Muscle of arm (tissue), 12 donors: Measurements from ENCODE around the gene QPRT. TPM values are rescaled to one million over a fixed set of nuclear protein-coding genes. Genes with fewer than 3 reads are reported as not detected.
"Not testable (repeated sequence)": the region's sequence is repeated elsewhere in the genome, so short reads cannot be mapped to it uniquely, and the experiment has no call there.

Experiments
- DNase-seq: peaks from one replicate; pipeline ENCODE4 v3.0.0-alpha.2; 2013
- polyA plus RNA-seq, 12 donors: library from polyadenylated mRNA; unstranded; fragments of 120-200 nt; gene quantifications; one replicate each; pipeline ENCODE4 v1.2.1, GENCODE V29; 2013; ENCODE audit not compliant: insufficient read length in 12 of 12

QPRT gene
- polyA plus RNA-seq, 12 donors, result 42.0 to 115 (median 54.3) TPM; not detected in 1

DNA sequence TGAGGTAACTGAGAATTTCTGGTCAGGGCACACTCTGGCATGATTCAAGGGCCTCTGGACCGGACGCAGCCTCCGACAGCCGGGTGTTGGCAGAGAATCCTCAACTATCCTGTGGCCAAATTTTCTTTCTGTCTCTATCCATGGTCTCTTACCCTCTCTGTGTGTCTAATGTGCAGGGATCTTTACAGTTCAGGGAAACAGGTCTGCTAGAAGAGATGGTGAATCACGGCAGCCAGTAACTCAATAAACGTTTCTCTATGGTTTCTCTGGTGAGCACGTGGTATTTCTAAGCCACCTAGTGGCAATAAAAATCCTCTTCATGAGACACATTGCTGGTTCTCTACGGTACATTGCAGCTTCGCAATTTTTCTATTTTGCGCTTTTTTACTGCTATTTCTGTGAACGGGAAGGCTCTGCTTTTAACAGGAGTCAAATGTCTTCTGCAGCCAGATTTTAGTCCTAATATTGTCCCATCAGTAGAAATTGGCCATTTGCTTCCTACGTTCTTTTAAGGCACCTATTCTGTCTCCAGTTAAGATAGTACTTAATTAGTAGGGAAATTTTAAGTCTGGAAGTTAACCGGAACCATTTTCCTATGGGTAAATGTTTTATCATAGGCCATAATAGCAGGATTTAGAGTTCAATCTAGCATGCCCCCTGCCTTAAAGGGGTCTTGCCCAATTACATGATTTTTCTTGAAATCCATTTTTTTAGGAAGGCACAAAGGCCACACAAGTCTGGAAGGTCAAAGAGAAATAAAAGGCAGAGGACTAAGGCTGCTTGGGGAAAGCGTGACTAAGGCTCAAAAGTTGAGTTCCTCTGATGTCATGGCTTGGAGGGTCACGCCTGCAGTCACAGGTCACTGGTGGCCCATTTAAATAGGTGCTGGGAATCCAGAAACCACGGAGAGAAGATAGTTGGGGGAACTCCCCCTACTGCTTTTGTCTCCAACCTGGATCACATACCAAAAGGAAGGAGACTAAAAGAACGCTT, 31.5 kb downstream of the QPRT start:
- DNase-seq, result peak; percentile 58

DNA sequence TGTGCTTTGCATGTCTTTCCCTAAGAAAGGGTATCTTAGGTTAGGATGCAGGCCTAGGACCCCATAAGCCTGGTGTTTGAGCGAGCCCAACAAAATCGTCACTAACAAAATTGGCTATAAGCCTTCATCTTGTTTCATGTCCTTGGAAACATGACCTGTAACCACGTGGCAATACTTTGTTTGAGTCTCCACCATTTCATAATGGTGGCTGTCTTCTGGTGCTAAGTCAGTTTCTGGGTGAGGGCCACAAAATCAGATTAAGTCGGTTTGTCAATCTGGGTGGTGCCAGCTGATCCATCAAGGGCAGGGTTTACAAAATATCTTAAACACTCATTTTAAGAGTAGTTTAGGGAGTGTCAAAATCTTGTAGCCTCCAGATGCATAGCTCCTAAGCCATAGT, 33.8 kb downstream of the QPRT start:
- no peak for DNase-seq

DNA sequence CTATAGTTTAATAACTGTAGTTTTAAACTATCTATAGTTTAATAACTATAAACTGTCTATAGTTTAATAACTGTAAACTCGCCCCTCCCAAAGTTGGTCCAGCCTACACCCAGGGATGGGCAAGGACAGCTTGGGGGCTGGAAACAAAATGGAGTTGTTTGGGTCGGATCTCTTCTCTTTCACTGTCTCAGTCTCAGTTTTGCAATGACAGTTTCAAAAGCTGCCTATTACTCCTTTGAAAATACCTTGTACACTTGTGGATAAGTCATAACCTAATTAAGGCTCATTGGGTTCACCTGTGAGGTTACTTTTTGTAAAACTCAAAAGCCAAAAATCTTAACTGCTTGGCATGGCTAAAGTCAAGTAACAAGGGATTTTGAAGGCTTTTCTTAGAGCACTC, 35.4 kb downstream of the QPRT start:
- no peak for DNase-seq

DNA sequence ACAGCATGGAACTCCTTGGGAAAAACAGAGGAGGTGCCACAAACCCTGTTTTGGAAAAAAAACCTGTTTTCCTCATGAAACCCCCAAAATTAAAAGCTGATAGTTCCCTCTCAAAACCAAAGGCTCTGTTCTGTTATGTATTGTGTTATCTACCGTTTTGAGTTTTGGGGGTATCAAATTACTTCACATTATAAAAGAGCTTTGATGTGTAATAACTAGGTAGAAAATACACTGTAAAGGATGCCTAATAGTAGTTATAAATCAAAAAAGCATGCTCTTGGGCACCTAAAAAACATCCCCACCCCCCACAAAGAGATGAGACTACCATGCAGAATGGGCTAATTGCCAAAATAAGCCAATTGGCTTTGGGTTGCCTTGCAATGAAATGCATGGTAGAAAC, 36.0 kb downstream of the QPRT start:
- DNase-seq, result no peak

DNA sequence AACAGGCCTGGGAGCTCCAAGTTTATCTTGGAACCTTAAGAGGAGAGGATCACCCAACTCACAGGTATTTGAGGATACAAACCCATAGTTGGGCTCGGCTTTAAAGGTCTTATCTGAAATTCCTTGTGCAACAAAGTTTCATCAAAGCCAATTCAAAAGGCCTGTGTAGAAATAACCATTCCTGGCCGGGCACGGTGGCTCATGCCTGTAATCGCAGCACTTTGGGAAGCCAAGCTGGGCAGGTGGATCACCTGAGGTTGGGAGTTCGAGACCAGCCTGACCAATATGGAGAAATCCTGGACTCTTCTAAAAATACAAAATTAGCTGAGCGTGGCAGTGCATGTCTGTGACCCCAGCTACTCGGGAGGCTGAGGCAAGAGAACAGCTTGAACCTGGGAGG, 38.1 kb downstream of the QPRT start:
- no peak for DNase-seq

DNA sequence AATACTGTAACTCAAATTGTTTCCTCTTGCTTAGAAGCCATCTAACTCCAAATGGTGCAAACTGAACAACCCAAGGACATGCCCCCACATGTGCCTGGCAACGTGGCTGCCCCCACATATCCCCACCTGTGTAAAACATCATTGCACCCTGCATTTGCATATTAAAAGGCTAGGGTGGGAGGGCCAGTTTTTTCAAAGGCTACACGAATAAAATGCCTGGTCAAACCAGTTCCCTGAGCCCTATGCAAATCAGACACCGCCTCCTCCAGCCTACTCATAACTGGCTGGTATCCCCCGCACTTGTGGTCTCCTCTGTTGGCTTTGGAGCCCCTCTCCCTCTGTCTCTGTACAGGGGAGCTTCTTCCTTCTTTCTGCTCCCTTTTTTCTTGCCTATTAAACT, 40.1 kb downstream of the QPRT start:
- DNase-seq, result no peak

DNA sequence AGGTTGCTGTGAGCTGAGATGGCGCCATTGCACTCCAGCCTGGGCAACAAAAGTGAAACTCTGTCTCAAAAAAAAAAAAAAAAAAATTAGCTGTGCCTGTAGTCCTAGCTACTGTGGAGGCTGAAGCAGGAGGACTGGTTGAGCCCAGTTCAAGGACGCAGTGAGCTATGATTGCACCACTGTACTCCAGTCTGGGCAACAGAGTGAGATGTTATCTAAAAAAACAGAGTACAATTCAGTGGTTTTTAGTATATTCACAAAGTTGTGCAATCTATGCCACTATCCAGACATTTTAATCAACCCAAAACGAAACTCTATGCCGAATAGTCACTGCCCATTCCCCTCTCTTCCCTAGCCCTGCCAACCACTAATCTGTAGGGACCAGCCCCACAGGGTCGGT, 41.7 kb downstream of the QPRT start:
- DNase-seq, result no peak

DNA sequence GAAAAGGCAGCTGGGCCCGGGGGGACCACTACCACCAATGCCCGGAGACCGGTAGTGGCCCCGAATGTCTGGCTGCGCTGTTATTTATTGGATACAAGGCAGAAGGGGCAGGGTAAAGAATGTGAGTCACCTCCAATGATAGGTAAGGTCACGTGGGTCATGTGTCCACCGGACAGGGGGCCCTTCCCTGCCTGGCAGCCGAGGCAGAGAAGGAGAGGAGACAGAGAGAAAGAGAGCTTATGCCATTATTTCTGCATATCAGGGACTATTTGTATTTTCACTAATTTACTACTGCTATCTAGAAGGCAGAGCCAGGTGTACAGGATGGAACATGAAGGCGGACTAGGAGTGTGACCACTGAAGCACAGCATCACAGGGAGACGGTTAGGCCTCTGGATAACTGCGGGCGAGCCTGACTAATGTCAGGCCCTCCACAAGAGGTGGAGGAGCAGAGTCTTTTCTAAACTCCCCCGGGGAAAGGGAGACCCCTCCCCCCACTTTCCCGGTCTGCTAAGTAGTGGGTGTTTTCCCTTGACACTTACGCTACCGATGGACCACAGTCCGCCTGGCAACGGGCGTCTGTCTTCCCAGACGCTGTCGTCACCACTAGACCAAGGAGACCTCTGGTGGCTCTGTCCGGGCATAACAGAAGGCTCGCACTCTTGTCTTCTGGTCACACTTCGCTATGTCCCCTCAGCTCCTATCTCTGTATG, 42.3 kb downstream of the QPRT start:
- peak; percentile 63 for DNase-seq

DNA sequence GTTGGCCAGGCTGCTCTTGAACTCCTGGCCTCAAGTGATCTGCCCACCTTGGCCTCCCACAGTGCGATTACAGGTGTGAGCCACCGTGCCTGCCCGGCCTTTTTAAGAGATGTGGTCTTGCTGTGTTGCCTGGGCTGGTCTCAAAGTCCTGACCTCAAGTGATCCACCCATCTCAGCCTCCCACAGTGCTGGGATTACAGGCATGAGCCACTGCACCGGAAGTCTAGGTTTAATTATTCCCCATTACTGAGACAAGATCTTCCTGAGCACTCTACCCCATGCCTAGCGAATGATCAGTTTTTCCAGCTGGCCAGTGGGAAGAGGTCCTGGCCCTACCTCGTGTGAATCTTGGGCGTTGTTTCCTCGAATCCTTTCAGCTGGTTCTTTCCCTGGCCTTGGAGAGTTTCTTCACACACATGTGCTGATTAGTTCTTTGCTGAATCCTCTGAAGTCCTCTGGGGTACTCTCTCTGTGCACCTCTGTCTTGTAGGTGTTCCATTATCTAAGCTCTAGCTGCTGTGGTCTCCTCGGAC, 47.9 kb downstream of the QPRT start:
- no peak for DNase-seq

DNA sequence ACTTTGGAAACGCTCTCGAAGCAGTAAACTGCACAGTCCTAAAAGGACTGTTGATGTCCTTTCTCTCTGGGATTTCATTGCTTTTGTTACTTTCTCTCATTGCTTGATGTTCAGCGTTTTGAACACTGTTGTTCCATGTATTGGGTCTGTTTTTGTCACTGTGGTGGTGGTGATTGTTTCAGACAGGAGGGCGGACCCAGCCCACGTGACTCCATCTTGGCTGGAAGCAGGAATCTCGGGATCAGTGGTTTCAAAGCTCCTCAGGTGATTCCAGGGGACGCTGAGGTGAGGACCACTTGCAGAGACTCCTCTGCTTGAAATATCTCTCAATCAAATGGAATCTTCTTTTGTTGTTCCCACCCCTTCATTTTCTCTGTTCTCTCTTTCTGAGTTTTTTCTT, 48.5 kb downstream of the QPRT start:
- DNase-seq, result no peak

DNA sequence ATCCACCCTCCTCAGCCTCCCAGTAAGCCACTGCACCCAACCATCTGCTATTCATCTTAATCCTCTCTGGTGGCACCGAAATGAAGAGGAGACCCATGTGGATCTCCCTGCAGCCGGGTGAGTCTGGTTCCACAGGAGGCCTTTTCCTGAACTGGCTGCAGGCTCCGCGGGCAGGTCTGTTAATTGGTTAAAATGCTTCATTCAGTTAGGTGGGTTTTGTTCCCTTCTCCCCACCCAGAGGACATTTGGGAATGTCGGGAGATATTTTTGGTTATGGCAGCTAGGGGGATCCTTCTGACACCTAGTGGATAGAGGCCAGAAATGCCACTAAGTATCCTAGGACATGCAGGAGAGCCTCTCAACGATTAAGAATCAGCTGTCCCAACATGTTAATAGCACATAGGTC, 50.1 kb downstream of the QPRT start:
- no peak for DNase-seq

DNA sequence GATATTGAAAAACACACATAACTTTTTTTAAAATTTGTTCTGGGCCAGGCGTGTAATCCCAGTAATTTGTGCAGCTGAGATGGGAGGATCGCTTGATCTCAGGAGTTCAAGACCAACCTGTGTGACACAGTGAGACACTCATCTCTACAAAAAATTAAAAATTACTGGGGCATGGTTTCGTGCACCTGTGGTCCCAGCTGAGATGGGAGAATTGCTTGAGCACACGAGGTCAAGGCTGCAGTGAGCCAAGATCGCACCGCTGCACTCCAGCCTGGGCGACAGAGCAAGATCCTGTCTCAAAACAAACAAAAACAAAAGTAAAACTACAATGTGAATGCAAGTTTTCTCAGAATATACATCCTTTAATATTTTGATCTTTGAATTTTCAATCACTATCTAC, 51.7 kb downstream of the QPRT start:
- no peak for DNase-seq

DNA sequence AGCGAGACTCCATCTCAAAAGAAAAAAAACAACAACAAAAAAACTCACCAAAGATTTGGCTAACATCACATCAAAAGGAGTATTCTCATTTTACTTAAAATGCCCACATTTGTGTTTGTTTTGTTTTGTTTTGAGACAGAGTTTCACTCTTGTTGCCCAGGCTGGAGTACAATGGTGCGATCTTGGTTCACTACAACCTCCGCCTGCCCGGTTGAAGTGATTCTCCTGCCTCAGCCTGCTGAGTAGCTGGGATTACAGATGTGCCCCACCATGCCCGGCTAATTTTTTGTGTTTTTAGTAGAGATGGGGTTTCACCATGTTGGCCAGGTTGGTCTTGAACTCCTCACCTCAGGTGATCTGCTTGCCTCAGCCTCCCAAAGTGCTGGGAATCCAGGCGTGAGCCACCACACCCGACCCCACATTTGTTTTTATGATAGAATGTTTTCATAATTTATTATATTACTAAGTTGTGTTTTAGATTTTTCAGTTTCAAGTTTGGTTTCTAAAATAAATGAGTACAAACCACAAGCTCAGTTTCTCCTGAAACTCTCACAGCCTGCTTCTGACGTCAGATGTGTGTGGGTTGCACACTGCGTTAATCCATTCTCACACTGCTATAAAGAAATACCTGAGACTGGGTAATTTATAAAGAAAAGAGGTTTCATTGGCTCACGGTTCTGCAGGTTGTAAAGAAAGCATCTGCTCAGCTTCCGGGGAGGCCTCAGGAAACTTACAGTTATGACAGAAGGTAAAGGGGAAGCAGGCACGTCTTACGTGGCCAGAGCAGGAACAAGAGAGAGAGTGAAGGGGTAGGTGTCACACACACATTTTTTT, 53.0 kb downstream of the QPRT start:
- DNase-seq, result not testable (repeated sequence)

DNA sequence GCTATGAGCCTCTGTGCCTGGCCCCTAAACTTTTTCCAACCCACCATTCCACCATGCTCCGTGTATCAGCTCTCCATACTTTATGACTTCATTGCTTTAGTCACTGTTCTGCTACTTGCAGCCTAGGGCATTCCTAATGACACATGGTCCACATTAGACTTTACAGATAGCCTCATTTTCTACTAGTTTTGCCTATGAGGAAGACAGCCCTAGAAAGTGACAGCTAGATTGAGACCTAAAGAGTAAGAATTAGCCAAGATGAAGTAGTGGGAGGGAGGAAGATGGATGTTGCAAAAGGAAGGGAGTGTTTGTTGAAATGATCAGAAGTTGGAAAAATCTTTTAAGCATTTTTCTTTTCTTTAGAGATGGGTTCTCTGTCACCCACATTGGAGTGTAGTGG, 55.8 kb downstream of the QPRT start:
- no peak for DNase-seq

DNA sequence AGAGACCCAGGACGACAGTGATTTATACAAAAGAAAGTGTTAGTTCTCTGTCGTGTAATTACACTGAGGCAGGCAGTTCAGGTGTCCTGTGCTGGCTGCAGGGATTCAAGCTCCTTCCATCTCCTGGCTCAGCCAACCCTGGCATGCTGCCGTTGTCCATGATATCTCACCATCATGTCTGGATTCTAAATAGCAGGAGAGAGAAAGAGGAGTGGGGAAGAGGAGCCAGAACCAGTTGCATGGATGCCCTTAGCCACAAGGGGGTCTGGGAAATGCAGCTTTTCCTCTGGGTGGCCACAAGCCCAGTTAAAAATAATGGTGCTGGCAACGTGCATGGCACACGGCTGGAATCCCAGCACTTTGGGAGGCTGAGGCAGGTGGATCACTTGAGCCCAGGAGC, 57.1 kb downstream of the QPRT start:
- DNase-seq, result no peak

DNA sequence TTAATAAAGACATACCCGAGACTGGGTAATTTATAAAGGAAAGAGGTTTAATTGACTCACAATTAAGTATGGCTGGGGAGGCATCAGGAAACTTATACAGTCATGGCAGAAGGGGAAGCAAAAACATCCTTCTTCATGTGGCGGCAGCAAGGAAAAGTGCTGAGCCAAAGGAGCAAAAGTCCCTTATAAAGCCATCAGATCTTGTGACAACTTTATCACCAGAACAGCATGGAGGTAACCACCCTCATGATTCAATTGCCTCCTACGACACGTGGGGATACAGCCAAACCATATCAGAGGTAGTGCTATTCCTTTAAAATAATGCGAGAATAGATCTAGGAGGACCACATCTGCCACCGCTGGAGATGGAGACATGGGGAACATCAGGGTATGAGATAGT, 57.8 kb downstream of the QPRT start:
- no peak for DNase-seq

DNA sequence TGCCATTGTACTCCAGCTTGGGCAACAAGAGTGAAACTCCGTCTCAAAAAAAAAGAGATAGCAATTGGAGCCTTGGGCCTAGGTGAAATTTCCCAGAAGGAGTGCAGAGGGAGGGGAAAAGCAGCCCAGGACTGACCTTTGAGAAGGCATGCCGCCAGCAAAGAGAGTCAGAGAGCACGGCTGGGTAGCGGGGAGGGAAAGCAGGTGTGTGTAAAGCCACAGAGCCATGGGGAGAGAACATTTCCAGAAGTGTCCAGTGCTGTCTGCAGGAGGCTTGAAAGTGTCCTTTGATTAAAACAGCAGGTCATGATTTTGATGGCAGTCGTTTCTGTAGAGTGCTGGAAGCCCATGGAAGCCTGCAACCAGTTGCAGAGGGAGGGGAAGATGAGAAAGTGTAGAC, 58.7 kb downstream of the QPRT start:
- DNase-seq, result no peak

DNA sequence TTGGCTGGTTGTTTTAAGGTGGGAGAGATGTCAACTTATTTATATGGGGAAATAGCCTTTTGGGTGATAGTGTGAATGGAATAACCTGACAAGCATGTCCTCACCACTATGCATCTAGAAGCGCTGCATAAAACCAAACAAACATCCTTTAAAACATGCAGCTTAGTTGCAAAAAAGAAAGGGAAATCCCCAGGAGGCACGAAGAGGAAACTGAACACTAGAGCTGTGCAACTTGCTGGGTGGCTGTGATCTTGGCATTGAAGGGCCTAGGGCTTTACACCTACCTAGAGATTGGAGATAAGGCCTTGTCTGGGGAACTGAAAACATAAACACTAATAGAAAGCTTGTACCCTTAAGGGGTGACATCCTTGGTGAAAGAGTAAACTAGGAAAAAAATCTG, 59.5 kb downstream of the QPRT start:
- no peak for DNase-seq

DNA sequence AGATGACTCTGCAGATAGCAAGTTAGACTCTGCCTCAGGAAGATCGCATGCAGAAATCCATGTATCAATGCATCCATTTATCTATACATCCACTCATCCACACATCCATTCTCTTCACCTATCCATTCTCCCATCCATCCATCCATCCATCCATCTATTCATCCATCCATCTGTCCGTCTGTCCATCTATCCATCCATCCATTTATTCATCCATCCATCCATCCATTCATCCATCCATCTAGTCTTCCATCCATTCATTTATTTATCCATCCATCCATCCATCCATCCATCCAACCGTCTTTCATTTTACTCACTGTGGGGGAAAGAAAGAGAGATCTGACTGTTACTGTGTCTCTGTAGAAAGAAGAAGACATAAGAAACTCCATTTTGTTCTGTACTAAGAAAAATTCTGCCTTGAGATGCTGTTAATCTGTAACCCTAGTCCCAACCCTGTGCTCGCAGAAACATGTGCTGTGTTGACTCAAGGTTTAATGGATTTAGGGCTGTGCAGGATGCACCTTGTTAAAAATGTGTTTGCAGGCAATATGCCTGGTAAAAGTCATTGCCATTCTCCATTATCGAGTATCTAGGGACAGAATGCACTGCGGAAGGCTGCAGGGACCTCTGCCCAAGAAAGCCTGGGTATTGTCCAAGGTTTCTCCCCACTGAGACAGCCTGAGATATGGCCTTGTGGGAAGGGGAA, 61.1 kb downstream of the QPRT start:
- not testable (repeated sequence) for DNase-seq

DNA sequence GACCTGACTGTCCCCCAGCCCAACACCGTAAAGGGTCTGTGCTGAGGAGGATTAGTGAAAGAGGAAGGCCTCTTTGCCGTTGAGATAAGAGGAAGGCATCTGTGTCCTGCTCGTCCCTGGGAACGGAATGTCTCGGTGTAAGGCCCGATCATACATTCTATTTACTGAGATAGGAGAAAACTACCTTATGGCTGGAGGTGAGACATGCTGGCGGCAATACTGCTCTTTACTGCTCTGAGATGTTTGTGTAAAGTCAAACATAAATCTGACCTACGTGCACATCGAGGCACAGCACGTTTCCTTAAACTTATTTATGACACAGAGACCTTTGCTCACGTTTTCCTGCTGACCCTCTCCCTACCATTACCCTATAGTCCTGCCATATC, 61.6 kb downstream of the QPRT start:
- not testable (repeated sequence) for DNase-seq

DNA sequence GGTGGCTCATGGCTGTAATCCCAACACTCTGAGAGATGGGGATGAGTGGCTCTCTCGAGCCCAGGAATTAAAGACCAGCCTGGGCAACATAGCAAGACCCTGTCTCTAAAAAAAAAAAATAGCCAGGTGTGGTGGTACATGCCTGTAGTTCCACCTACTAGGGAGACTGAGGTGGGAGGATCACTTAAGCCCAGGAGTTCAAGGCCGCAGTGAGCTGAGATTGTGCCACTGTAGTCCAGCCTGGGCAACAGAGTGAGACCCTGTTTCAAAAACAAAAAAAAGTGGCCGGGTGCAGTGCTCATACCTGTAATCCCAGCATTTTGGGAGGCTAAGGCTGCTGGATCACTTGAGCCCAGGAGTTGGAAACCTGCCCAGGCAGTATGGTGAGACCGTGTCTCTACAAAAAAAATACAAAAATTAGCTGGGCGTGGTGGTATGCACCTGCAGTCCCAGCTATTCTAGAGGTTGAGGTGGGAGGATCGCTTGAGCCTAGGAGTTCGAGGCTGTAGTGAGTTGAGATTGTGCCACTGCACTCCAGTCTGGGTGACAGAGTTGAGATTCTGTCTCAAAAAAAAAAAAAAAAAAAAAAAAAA, 63.8 kb downstream of the QPRT start:
- DNase-seq, result no peak
